GM12872 (cell line): Measurements from ENCODE around the gene MBTPS2.

Experiments used
- TF ChIP-seq, protein P1 (sequence below): IDR thresholded peaks from 3 replicates; pipeline ENCODE4 v1.5.1; 2011; ENCODE audit warnings: low read depth, mild to moderate bottlenecking, low read length, moderate library complexity; ENCODE audit not compliant: insufficient read depth

The MBTPS2 gene

DNA sequence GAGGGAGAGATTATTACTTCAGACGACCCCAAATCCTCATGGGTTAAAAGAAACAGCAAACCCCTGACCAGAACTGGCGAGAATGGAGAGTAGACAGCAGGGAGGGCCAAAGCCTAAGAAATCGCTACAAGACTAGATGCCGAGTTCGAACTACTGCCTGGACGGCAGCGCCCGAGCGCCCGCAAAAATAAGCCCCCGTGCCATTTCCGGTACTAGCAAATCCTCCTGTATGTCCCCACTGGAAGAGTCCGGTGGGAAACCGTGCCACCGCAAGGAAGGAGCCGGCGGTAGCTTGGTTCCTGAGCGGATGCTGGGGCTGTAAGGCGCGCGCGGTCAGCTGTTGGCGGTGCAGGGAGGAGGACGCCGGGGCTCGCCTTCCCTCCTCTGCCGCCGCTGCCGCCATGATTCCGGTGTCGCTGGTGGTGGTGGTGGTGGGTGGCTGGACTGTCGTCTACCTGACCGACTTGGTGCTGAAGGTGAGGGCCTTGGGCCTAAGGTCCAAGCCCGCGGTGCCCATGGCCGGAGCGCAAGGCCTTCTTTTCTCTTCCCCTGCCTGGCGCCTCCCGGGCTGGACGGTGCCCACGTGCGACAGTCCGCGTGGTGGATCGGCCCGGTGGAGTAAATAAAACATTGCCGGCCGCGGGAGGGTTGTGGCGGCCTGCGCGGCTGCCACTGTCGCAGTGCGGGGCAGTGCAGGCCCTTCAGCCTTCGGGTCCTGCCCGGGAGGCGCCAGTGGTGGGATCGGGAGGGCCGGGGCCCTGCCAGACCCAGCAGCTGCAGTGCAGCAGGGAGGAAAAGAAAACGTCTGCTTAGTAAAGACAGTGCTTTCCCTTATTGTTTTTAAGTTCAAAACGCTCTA lies at the start of gene MBTPS2:
Gene MBTPS2 (plus strand): TSS at position 284 of the 859 bp plus-strand sequence. CDS start 118 bp downstream, at position 402.
- TF ChIP-seq, protein P1, sequence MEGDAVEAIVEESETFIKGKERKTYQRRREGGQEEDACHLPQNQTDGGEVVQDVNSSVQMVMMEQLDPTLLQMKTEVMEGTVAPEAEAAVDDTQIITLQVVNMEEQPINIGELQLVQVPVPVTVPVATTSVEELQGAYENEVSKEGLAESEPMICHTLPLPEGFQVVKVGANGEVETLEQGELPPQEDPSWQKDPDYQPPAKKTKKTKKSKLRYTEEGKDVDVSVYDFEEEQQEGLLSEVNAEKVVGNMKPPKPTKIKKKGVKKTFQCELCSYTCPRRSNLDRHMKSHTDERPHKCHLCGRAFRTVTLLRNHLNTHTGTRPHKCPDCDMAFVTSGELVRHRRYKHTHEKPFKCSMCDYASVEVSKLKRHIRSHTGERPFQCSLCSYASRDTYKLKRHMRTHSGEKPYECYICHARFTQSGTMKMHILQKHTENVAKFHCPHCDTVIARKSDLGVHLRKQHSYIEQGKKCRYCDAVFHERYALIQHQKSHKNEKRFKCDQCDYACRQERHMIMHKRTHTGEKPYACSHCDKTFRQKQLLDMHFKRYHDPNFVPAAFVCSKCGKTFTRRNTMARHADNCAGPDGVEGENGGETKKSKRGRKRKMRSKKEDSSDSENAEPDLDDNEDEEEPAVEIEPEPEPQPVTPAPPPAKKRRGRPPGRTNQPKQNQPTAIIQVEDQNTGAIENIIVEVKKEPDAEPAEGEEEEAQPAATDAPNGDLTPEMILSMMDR: no peak

DNA sequence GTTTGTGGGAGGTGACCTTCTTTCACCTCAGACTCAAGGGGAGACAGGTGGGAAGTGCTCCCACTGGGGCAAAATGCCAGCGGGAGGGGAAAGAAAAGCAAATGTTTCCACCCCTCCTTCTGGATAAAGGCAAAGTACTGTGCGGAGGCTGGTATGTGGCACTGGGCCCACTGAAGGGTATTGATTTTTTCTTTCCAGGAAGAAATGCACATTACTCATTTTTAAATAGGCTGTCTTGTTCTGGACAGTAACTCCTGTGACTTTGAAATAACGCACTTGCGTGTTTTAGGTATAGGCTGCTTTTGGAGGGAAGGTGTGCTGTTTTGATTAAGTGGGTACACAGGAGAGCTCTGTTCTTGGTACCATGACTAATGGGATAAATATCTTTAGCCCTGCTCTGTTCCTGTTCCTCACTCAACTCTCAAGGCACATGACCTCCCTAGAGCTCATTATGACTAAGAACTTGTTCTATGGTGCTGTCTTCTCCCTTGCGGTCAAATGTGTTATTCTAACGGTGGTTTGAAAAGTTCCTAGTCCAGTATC lies 40.7 kb upstream of the MBTPS2 start:
- TF ChIP-seq, protein P1: no peak

DNA sequence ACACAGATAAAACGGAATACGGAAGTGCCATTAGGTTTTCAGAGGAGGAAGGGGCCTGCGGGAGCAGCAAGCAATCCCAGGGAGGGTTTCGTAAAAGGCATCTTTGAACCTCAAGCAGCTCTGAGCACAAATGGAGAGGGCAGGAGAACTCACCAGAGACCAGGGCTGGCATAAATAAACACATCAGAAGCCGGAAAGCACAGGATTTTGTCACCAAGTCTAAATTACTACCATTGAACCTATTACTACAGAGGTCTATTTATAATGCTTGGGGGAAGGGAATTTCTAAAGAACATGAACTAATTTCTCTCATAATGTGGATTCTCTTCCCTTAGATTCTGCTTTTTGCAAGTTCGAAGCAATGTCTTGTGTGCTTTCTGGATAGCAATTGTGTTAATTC lies 39.6 kb upstream of the MBTPS2 start:
- TF ChIP-seq, protein P1: no peak

DNA sequence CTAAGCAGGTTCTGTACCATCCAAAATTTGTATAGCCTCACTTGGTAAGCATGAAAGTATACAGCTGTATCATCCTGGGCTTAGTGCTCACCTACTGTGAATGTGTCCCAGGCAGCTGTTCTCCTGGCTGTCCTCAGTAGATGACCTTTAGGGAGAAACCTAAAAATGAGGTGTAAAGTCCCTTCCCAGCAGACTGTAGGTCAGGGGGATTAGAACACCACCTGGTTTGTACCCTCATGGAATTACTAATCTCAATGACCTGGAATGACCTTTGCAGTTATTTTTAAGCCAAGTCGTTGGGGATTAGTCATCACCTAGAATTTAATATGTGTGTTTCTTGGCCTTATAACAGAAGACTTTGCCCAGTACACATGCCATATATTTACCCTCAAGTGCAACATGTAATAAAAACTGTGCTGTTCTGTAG lies 39.1 kb upstream of the MBTPS2 start:
- TF ChIP-seq, protein P1: no peak

DNA sequence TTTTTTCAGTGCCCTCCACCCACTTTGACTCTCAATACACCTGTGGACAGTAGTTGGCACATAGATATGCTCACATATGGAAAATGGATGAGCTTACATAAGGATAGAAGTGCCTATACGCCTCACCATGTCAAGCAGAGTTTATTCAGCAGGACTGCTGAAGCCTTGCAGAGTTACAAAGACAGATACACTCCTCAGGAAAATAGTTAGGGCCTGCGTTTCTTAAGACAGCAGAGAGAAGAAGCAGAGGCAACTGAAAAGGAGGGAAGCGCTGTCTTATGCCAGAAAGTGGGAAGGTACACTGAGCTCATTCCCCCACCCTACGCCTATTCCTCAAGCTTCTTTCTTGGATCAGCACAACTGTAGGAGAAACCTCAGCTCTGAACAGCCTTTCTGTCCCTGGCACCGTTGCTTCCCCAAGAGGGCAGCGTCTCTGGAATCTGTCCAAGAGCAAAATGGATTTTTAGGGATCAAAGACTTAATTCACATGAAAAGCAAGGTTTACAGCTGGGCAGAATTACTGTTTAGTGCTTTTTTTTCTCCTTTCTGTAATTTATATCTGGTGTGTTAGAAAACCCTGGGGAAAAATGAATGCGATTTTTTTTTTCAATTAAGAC lies 37.3 kb upstream of the MBTPS2 start:
- TF ChIP-seq, protein P1: no peak

DNA sequence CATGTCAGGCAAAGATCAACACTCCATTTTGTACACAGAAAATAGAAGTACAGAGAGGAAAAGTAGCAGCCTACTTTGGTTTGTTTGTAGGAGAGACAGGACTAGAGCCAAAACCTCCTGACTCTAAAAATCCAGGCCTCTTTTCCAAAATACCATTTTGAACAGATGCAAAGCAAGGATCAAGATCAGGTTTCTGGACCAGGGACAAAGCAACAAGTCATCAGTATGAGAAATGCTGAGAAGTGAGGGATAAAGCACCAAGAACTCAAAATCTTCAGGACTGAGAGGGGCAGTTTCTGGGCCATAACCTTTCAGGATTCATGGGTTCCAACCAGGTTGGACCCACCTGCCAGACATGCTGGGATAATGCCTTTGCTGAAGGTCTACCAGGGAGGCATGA lies 36.6 kb upstream of the MBTPS2 start:
- TF ChIP-seq, protein P1: no peak

DNA sequence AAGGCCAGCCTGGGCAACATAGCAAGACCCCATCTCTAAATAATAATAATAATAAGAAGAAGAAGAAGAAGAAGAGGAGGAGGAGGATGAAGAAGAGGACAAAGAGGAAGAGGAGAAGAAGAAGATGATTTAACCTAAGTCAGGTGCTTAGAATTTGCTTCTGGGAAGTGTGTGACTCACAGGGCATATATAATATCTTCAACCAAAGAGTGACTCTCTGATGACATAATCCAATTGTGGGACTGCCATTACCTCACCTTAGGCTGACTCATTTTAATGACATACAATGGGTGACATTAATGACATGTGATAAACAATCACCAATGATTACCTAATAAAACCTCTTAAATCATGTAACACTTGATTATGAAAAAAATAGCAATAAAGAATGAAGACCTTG lies 32.7 kb upstream of the MBTPS2 start:
- TF ChIP-seq, protein P1: no peak
